Measurements from ENCODE around the gene CBY2. TPM values are rescaled to one million over a fixed set of nuclear protein-coding genes. Genes with fewer than 3 reads are reported as not detected.

CBY2 gene
- total RNA-seq, 1 experiment from 2014 or later = not detected

DNA sequence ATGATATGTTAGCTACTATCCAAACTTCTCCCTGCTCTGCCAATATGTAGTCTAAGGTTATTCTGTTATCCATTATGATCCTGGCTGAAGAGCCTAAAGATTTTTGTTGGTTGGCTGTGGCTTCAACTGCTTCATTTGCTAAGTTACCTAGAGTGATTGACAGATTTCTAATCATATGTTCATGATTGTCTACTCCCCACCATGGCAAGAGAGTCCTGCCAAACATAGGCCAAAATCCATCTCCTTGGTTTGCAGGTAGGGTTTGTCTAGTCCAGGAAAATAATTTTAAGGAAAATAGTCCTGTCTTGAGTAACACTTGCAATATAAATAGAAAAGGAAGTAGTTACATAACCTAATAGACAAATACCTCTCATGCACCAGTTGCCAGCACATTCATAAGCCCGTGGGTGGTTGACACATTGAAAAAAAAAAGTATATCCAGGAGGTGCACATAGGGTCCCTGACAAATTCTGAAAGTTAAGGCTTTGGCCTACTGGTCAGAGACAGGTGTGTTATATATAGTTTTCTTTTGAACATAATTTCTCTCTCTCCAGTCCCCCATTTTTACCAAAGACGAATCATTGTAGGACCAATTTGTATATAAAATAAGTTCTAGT is 5.4 kb upstream of the CBY2 start:
- Histone ChIP-seq H4K20me1 (ENCODE audit: insufficient read depth) (no peaks in the 10 kb centered on the region), H3K4me2 (ENCODE audit: low read length) (no peak overlapping the region), H3K27ac (ENCODE audit: low read depth, low read length) (no peak overlapping the region), H3K4me3 (replicated peaks in 1 of 2; ENCODE audit: low read depth in 1 of 2, low read length in 2 of 2) (no peak overlapping the region), H3K36me3 (ENCODE audit: control insufficient read depth in 1 of 2, insufficient read depth in 2 of 2, low read length in 2 of 2) (no peaks in the 10 kb centered on the region; a peak in 1 of 4 replicates), H3K27me3 (ENCODE audit: insufficient read depth, low read length) (peaks cover 55% of the 10 kb centered on the region), H3K9ac (ENCODE audit: low read length) (no peak overlapping the region), H2AFZ (ENCODE audit: low read depth, low read length, poor library complexity, severe bottlenecking) (no peak overlapping the region), H3K79me2 (ENCODE audit: insufficient read depth, low read length) (no peaks in the 10 kb centered on the region), H3K9me2 (ENCODE audit: insufficient read depth) (no peaks in the 10 kb centered on the region), H3K4me1 (ENCODE audit: control insufficient read depth in 1 of 2, insufficient read depth in 2 of 2, low read length in 2 of 2) (no peaks in the 10 kb centered on the region), H3K9me3 (ENCODE audit: control insufficient read depth in 1 of 2, insufficient read depth in 1 of 2, low read depth in 1 of 2, low read length in 2 of 2) (no peaks in the 10 kb centered on the region)
- BruUV-seq (replicated peaks) = no TSS peak
- TF ChIP-seq, protein P1, sequence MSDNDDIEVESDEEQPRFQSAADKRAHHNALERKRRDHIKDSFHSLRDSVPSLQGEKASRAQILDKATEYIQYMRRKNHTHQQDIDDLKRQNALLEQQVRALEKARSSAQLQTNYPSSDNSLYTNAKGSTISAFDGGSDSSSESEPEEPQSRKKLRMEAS (IDR thresholded peaks at IDR 0.05) = no peak
- TF ChIP-seq CBX3 (IDR thresholded peaks at IDR 0.05; ENCODE audit: low read depth) (no peak), SRF (IDR thresholded peaks at IDR 0.05; ENCODE audit: low read depth) (no peak), EGR1 (IDR thresholded peaks at IDR 0.05; ENCODE audit: low read depth) (no peak), ELF1 (IDR thresholded peaks at IDR 0.05; ENCODE audit: borderline replicate concordance, low read depth) (no peak), YY1 (IDR thresholded peaks at IDR 0.05; ENCODE audit: extremely low read depth, insufficient replicate concordance, low read depth, low read length) (no peak), FOSL1 (IDR thresholded peaks at IDR 0.05; ENCODE audit: low read depth) (no peak), TCF7L2 (IDR thresholded peaks at IDR 0.05; ENCODE audit: borderline replicate concordance, extremely low read depth, insufficient read depth, insufficient read length) (no peak), JUND (IDR thresholded peaks at IDR 0.05) (no peak), ZFX (IDR thresholded peaks at IDR 0.05) (no peak), POLR2AphosphoS5 (IDR thresholded peaks at IDR 0.05; ENCODE audit: low read depth, low read length) (no peak), ZNF274 (IDR thresholded peaks at IDR 0.05; ENCODE audit: low read depth, low read length) (no peak), SP1 (IDR thresholded peaks at IDR 0.05; ENCODE audit: low read depth) (no peak), POLR2A (IDR thresholded peaks at IDR 0.05; ENCODE audit: borderline replicate concordance, extremely low read depth, insufficient read depth, insufficient read length) (no peak), CEBPB (IDR thresholded peaks at IDR 0.05; ENCODE audit: low read depth) (no peak), SIN3A (IDR thresholded peaks at IDR 0.05; ENCODE audit: low read depth) (no peak), RAD21 (IDR thresholded peaks at IDR 0.05; ENCODE audit: low read depth) (no peak)
- TF ChIP-seq, protein P2, sequence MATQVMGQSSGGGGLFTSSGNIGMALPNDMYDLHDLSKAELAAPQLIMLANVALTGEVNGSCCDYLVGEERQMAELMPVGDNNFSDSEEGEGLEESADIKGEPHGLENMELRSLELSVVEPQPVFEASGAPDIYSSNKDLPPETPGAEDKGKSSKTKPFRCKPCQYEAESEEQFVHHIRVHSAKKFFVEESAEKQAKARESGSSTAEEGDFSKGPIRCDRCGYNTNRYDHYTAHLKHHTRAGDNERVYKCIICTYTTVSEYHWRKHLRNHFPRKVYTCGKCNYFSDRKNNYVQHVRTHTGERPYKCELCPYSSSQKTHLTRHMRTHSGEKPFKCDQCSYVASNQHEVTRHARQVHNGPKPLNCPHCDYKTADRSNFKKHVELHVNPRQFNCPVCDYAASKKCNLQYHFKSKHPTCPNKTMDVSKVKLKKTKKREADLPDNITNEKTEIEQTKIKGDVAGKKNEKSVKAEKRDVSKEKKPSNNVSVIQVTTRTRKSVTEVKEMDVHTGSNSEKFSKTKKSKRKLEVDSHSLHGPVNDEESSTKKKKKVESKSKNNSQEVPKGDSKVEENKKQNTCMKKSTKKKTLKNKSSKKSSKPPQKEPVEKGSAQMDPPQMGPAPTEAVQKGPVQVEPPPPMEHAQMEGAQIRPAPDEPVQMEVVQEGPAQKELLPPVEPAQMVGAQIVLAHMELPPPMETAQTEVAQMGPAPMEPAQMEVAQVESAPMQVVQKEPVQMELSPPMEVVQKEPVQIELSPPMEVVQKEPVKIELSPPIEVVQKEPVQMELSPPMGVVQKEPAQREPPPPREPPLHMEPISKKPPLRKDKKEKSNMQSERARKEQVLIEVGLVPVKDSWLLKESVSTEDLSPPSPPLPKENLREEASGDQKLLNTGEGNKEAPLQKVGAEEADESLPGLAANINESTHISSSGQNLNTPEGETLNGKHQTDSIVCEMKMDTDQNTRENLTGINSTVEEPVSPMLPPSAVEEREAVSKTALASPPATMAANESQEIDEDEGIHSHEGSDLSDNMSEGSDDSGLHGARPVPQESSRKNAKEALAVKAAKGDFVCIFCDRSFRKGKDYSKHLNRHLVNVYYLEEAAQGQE (IDR thresholded peaks at IDR 0.05; ENCODE audit: low read depth) = no peak
- TF ChIP-seq, protein P3, sequence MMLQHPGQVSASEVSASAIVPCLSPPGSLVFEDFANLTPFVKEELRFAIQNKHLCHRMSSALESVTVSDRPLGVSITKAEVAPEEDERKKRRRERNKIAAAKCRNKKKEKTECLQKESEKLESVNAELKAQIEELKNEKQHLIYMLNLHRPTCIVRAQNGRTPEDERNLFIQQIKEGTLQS (IDR thresholded peaks at IDR 0.05) = no peak
- TF ChIP-seq, protein P4, sequence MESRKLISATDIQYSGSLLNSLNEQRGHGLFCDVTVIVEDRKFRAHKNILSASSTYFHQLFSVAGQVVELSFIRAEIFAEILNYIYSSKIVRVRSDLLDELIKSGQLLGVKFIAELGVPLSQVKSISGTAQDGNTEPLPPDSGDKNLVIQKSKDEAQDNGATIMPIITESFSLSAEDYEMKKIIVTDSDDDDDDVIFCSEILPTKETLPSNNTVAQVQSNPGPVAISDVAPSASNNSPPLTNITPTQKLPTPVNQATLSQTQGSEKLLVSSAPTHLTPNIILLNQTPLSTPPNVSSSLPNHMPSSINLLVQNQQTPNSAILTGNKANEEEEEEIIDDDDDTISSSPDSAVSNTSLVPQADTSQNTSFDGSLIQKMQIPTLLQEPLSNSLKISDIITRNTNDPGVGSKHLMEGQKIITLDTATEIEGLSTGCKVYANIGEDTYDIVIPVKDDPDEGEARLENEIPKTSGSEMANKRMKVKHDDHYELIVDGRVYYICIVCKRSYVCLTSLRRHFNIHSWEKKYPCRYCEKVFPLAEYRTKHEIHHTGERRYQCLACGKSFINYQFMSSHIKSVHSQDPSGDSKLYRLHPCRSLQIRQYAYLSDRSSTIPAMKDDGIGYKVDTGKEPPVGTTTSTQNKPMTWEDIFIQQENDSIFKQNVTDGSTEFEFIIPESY (IDR thresholded peaks at IDR 0.05; ENCODE audit: extremely low read depth, insufficient replicate concordance, low read length) = no peak
- ChIA-PET POLR2A (no interaction called here), RAD21 (ENCODE audit: low non-redundant PET in 1 of 2, low total read pairs in 2 of 2, uncharacterized antibody in 2 of 2, unreplicated experiment in 2 of 2) (no interaction called here), CTCF (no interaction called here)
- intact Hi-C loops (cut with micrococcal nuclease) = no loop called here
- ATAC-seq (no peak), DNase-seq (ENCODE audit: low read depth, low spot score) (no peak)

All from HCT116 (cell line).